Measurements from ENCODE around the gene EXOC8. TPM values are rescaled to one million over a fixed set of nuclear protein-coding genes. Genes with fewer than 3 reads are reported as not detected.
"Not testable (repeated sequence)": the region's sequence is repeated elsewhere in the genome, so short reads cannot be mapped to it uniquely, and the experiment has no call there.

EXOC8 gene
- total RNA-seq, 1 donor from 2014 or later: 48.9 TPM

- FAIRE-seq: no peak
- no peak for DNase-seq (ENCODE audit: low spot score in 2 of 2)
Observed at GRCh38 chr1:231353086-231353485, 15.4 kb upstream of the EXOC8 start.

- DNase-seq (ENCODE audit: low spot score in 2 of 2): no peak
- FAIRE-seq: no peak
Observed at GRCh38 chr1:231351816-231352215, 14.2 kb upstream of the EXOC8 start.

- DNase-seq (ENCODE audit: low spot score in 2 of 2); FAIRE-seq: not testable (repeated sequence)
Observed at GRCh38 chr1:231348856-231349255, 11.2 kb upstream of the EXOC8 start.

GRCh38 chr1:231348442-231348841, 10.8 kb upstream of the EXOC8 start:
- FAIRE-seq: no peak
- no peak for DNase-seq (ENCODE audit: low spot score in 2 of 2)

GRCh38 chr1:231347961-231348360, 10.3 kb upstream of the EXOC8 start:
- no peak for FAIRE-seq
- DNase-seq (ENCODE audit: low spot score in 2 of 2): no peak

- DNase-seq (ENCODE audit: low spot score in 2 of 2) (no peak), FAIRE-seq (no peak)
Observed at GRCh38 chr1:231340328-231341013, 2.8 kb upstream of the EXOC8 start.

- DNase-seq (ENCODE audit: low spot score in 2 of 2) (peak in 1 of 2 donors; percentile 87), FAIRE-seq (no peak)
Observed at GRCh38 chr1:231338270-231339128, 847 bp upstream of the EXOC8 start, which contains the start of gene SPRTN. SPRTN (plus strand) TSS chr1:231338293; CDS start chr1:231338384, 91 bp downstream.

GRCh38 chr1:231337043-231337471, 595 bp downstream of the EXOC8 start:
- DNase-seq (ENCODE audit: low spot score in 2 of 2) (no peak), FAIRE-seq (no peak)

- FAIRE-seq (no peak), DNase-seq (ENCODE audit: low spot score in 2 of 2) (no peak)
Observed at GRCh38 chr1:231335663-231336602, 1.7 kb downstream of the EXOC8 start.

GRCh38 chr1:231334952-231335351, 2.7 kb downstream of the EXOC8 start:
- DNase-seq (ENCODE audit: low spot score in 2 of 2): no peak
- FAIRE-seq: no peak

- no peak for DNase-seq (ENCODE audit: low spot score in 2 of 2)
- FAIRE-seq: no peak
Observed at GRCh38 chr1:231334079-231334666, 3.5 kb downstream of the EXOC8 start.

GRCh38 chr1:231332761-231333160, 4.9 kb downstream of the EXOC8 start:
- no peak for DNase-seq (ENCODE audit: low spot score in 2 of 2)
- FAIRE-seq: no peak

GRCh38 chr1:231329483-231329882, 8.2 kb downstream of the EXOC8 start:
- FAIRE-seq (no peak), DNase-seq (ENCODE audit: low spot score in 2 of 2) (no peak)

- DNase-seq (ENCODE audit: low spot score in 2 of 2): no peak
- FAIRE-seq: no peak
Observed at GRCh38 chr1:231327617-231328016, 10.0 kb downstream of the EXOC8 start.

GRCh38 chr1:231326248-231326647, 11.4 kb downstream of the EXOC8 start:
- FAIRE-seq: no peak
- DNase-seq (ENCODE audit: low spot score in 2 of 2): no peak

- FAIRE-seq (no peak), DNase-seq (ENCODE audit: low spot score in 2 of 2) (no peak)
Observed at GRCh38 chr1:231324660-231325059, 13.0 kb downstream of the EXOC8 start.

GRCh38 chr1:231322880-231323530, 14.6 kb downstream of the EXOC8 start:
- no peak for FAIRE-seq

GRCh38 chr1:231319080-231319479, 18.6 kb downstream of the EXOC8 start:
- DNase-seq (ENCODE audit: low spot score in 2 of 2) (no peak), FAIRE-seq (no peak)

More at GRCh38 chr1:231322880-231323530, 14.6 kb downstream of the EXOC8 start:
- no peak for DNase-seq (ENCODE audit: low spot score in 2 of 2)

GRCh38 chr1:231318568-231318967, 19.1 kb downstream of the EXOC8 start:
- FAIRE-seq (no peak), DNase-seq (ENCODE audit: low spot score in 2 of 2) (no peak)

- FAIRE-seq: no peak
Observed at GRCh38 chr1:231318015-231318355, 19.7 kb downstream of the EXOC8 start.

More at GRCh38 chr1:231318015-231318355, 19.7 kb downstream of the EXOC8 start:
- no peak for DNase-seq (ENCODE audit: low spot score in 2 of 2)
